HG02610 (cell line): Measurements from ENCODE around the gene SCGB1A1.

ENCODE experiments used
- ATAC-seq: cut with Tn5 transposase; IDR thresholded peaks from one replicate; pipeline ENCODE4 v1.9.1; 2021; ENCODE audit warnings: mild to moderate bottlenecking, moderate library complexity; ENCODE audit not compliant: unreplicated experiment

SCGB1A1 gene

DNA sequence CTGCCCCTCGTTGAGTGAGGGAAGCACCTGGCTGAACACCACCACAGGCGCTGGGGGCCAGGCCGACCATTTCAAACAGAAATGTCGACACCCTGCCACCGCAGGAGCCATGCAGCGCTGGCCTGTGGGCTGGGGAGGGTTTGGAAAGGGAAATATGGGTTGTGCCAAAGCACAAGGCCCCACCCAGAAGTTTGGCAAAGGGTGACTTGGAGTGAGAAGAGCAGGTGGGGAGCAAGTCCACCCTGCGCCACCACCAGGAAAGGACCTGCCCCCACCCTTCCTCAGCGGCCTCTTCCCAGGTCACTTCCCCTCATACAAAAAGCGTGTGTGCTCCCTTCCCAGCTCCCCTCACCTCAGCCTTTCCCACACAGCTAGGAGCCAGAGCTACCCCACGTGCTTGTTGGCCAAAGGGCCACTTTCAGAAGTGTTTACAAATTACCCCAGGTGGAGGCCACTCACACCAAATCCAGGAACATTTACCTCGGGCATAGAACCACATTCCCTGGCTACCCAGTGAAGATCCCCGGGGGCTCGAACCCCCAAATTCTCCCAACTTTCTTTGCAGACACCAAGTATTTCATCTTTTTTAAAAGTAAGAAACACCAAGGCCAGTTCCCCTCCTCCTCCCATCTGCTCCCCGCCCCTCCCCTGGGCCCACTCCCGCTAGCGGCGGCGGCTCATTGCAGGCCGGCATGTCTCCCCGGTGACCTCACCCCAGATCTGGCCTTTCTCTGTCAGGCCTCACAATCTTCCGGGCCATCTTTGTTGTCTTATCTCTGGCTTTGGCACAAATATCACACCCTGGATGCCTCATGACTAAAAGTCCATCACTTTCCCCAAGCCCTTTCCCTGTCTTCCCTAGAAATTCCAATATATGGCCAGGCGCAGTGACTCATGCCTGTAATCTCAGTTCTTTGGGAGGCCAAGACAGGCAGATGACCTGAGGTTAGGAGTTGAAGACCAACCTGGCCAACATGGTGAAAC is 20.5 kb upstream of the SCGB1A1 start:
- ATAC-seq = no peak

- ATAC-seq = no peak
These were observed 19.5 kb upstream of the SCGB1A1 start for GRCh38 chr11:62399172-62399877.

- no peak for ATAC-seq
These were observed 19.0 kb upstream of the SCGB1A1 start for GRCh38 chr11:62399878-62400266.

GRCh38 chr11:62400281-62400680 is 18.6 kb upstream of the SCGB1A1 start:
- no peak for ATAC-seq

DNA sequence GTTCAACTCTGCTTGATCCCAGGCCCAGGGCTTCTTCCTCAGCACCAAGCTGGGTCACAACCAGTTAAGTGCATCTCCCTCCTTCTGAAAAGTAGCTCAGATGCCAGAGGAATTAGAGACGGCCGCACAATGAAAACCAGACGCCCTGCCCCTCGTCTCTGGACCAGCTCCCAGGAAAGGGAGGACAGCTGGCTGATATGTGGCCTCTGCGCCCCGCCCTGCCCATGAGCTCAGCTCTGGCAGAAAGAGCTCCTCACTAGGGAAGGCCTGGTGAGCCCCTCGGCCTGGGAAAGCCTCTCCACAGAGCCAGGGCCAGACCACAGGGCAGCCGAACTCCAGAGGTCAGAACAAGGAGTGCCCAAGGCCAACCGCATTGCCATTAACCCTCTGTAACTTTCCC is 18.1 kb upstream of the SCGB1A1 start:
- ATAC-seq = no peak

DNA sequence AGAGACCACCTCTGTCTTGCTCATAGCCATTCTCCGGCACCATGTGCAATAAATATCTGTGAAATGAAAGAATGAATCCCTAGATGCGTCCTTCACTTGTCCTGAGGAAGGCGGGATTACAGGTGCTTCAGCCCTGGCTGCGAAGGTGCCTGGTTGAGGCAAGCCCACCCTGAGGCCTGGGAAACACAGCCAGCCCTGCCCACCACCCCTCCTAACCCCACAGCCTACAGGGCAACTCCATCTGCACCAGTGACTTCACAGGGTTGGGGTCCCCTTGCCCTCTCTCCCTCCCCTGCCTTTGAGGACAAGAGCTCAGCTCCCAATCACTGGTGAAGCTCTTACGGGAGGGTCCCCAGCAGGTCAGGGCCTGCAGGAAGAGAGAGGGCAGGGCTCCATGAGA is 17.5 kb upstream of the SCGB1A1 start:
- ATAC-seq = no peak

DNA sequence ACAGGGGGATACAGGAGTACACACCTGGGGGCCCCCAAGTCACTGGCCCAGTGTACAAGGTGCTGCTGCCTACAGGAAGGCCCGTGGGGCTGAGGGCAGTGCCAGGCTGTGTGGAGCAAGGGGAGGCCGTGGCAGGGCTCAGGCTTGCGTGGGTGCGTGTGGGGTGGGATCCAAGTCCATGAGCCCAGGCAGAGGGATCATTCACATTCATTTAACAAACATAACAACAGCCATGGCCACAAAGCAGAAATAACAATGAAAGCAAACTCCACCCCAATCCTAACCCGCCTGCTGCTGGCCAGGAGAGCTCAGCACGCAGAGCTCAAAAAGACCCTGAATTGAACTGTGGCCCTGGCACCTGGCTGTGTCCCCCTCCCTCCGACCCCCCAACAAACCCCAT is 17.0 kb upstream of the SCGB1A1 start:
- no peak for ATAC-seq

- ATAC-seq = no peak
These were observed 16.4 kb upstream of the SCGB1A1 start for GRCh38 chr11:62402226-62402959.

DNA sequence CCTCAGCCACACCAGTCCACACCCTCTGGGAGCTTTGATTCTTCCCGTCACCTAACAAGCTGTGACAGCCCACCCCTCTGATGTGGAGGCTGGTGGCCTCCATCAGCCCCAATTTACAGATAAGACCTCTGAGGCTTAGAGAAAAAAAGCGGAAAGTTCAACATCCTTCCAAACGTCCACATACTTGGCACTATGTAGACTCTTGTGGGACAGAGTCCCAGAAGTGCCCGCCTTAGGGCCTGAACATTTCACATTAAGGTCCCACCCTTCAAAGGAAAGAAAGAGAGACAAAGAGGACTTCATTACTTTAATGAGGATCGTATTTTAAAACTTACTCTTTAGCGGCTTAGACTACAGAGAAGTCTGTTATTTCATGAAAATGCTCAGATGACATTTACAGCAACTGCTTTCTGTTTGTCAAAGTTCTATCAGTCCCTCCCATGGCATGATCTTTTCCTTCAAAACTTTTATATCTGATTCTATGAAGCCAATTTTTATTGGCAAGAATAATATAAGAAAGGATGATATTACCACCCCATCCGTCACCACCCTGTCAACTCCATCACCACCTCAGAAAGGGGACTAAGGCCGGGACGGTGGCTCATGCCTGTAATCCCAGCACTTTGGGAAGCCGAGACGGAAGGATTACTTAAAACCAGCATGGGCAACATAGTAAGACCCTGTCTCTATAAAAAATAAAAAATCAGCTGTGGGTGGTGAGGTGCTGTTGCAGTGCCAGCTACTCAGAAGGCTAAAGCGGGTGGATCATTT is 15.7 kb upstream of the SCGB1A1 start:
- ATAC-seq = no peak

- no peak for ATAC-seq
These were observed 14.4 kb upstream of the SCGB1A1 start for GRCh38 chr11:62404435-62404834.

- ATAC-seq = no peak
These were observed 13.9 kb upstream of the SCGB1A1 start for GRCh38 chr11:62404901-62405300.

- ATAC-seq = no peak
These were observed 12.8 kb upstream of the SCGB1A1 start for GRCh38 chr11:62406034-62406433.

DNA sequence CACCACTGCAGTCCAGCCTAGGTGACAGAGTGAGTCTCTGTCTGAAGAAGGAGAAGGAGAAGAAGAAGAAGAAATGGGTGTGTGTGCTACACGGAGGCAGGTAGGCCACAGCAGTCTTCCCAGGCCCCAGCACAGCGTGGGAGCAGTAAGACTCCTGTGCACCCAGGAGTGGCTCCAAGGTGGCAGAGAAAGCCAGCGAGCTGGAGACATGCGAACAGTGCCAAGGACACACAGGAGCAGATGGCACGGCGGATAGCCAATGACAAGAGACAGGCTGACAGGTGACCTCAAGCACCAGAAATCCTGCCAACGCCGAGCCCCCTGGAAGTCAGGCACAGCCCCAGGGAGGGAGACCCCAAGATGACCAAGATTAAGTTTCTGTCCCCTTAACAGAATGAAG is 9.0 kb upstream of the SCGB1A1 start:
- ATAC-seq = no peak

GRCh38 chr11:62410972-62411371 is 7.9 kb upstream of the SCGB1A1 start:
- no peak for ATAC-seq

GRCh38 chr11:62411524-62411923 is 7.3 kb upstream of the SCGB1A1 start:
- ATAC-seq = no peak

DNA sequence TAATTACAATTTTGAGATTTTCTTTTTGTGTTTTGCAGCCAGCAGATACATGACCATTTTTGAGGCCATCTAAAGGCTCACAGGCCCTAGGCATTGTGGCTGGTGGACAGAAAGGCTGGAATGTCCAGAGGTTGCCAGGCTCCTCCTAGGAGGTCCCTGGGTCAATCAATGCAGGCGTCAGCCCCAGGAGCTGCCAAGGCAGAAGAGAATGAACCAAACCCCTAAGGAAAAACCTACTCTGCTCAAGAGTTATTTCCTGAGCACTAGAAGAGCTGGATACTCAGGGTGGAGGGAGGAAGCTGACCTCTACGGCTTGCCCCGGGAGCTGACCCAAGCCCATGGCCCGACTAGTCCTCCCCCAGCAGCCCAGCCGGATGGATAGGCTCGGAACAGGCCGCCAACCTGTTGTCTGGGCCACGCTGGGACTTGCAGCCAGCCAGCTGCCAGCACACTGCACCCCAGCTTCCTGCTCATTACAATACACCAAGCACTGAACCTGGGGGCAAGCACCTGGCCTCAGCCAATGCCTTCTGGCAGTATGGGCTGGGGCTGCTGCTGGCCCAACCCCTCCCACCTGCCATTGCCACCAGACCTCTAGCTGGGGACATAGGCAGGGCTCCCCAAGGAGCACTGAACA is 5.7 kb upstream of the SCGB1A1 start:
- ATAC-seq = no peak

DNA sequence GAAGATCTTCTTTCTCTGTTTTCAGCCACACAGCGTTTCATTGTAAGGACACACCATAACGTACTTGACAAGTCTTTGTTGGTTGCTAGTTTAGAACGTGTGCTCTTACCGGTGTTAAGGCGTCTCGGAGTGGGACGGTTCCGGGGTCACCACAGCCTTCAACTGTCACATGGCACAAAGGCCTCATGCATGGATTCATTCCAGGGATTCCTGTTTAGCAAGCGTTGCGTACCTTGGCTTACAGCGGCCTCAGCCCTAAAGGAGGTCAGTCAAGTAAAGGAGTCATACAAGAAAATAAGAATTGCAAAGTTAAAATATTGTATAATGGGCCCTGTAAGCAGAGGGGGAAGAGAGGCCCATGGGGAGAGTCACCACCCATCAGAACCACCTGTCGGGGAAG is 2.2 kb upstream of the SCGB1A1 start:
- no peak for ATAC-seq

DNA sequence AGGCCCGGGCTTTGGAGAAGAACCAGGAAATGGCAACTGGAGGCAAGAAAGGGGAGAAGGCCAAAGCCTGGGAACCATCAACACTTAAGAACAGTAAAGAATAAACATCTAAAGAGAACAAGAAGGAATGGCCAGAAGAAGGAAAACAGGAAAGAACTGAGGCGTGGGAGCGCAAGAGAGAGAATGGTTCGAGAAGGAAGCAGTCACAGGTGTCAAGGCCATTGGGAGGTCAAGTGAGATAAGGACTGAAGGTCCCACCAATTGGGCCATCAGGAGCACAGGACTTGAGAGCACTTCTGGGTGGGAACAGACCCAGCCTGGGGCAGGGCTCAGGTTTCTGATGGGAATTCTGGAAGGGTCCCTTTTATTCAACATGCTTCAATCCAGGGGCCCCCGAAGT is 697 bp upstream of the SCGB1A1 start:
- ATAC-seq = no peak

DNA sequence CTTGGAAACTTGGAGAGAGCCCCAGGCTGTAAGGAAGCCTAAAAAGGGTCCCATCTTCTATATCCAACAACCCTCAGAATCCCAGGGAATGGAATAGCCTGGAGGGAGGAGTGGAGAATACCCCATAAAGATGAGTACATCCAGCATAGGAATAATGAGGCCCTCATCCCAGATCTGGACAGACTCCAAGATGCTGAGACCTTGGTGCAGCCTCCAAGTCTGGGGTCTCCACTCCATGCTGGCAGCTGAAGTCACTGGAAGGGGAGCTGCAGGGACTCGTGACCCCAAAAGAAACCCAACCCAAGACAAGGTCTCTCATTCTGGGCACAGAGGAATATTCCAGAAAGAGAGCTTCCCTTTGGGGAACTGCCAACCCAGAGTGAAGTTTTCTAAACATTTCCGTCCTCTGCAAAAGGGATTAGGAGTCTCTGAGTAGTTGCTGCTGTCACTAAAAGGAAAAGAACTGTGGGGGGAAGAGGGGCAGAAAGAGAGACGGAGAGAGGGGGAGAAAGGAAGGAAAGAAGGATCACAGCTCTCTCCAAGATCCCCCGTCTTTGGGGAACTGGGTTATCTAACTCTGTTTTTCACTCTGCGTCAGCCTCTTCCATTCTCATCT is 589 bp downstream of the SCGB1A1 start:
- ATAC-seq = no peak

- ATAC-seq = no peak
These were observed 1.1 kb downstream of the SCGB1A1 start for GRCh38 chr11:62419943-62420342.
